Measurements from ENCODE around the gene LRRN4.

The LRRN4 gene

GRCh38 chr20:6030453-6031080, 23.3 kb downstream of the LRRN4 start:
- DNase-seq (ENCODE audit: low read depth), result no peak

GRCh38 chr20:6029538-6029937, 24.3 kb downstream of the LRRN4 start:
- DNase-seq (ENCODE audit: low read depth), result no peak

- no peak for DNase-seq (ENCODE audit: low read depth)
Observed at GRCh38 chr20:6028818-6029217, 25.0 kb downstream of the LRRN4 start.

DNA sequence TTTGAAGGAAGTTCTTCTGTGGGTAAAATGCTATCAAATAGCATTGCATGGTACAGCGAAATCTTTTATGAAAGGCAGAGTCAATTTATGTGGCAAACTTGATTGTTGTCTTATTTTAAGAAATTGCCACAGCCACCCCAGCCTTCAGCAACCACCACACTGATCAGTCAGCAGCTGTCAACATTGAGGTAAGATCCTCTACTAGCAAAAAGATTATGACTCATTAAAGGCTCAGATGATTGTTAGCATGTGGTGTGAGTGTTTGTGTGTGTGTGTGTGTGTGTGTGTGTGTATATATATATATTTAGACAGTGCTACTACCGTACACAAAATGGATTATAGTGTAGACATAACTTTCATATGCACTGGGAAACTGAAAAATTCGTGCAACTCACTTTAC, 27.8 kb downstream of the LRRN4 start:
- DNase-seq (ENCODE audit: low read depth), result no peak

DNA sequence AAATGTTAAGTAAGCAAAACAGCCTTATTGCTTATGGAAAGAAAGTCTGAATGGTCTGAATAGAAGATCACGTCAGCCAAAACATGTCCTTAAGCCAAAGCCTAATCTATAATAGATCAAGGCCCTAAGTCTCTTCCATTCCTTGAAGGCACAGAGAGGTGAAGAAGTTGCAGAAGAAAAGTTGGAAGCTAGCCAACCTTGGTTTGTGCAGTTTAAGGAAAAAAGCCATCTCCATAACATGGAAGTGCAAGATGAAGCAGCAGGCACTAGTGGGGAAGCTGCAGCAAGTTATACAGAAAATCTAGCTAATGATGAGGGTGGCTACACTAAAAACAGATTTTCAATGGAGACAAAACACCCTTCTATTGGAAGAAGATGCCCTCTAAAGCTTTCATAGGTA, 29.1 kb downstream of the LRRN4 start:
- DNase-seq (ENCODE audit: low read depth), result no peak

GRCh38 chr20:6017880-6018279, 36.0 kb downstream of the LRRN4 start:
- DNase-seq (ENCODE audit: low read depth), result no peak

DNA sequence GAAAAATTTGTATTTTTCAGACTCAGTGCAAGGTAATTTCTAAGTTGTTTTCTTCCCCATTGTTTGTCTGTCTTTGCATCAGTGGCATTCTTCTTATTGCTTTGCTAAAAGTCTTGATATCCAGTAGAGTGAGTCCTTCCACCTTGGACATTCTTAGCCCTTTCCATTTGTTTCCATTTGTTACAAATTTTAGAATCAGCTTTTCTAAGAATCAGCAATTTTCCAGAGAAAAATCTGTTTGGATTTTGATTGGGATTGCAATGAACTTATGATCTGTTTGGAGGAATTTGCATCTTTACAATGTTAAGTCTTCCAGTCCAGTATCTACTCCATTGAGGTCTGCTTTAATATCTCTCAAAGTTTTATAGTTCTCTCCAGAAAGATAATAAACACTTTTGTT, 36.4 kb downstream of the LRRN4 start:
- DNase-seq (ENCODE audit: low read depth), result no peak

DNA sequence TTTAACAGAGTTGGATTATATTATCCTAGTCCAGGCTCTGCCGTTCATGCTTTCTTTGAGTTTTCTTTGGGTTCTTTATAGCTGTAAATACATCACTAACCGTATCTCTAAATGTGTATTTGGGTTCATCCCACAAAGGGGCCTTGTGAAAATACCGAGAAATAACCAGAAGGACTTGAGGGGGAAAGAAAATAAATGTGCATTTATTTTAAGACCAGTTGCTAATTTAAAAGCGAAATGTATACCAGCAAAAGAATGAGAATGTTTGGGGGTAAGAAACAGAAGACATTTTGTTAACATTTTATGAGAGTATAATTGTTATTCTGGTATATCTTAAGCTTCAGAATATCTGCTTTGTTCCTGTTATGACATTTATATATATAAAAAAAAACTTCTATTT, 38.9 kb downstream of the LRRN4 start:
- DNase-seq (ENCODE audit: low read depth), result no peak

DNA sequence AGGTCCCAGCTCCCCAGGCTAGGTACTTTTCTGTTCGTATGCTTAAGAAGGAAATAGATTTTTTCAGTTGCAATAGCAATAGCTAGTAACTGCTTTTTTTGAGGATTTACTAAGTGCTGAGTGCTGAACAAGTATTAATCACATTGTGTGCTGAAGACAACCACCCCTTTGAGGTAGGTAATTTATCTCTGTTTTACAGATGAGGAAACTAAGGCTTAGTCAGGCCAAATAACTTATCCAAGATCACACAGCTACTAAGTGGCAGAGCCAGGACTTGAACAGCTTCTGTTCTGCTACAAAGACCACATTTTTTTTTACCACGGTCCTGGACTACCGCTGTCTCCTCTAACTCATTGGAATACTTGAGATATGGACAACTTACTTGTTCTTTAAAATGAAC, 39.8 kb downstream of the LRRN4 start:
- no peak for DNase-seq (ENCODE audit: low read depth)

GRCh38 chr20:6012179-6012578, 41.7 kb downstream of the LRRN4 start:
- no peak for DNase-seq (ENCODE audit: low read depth)

DNA sequence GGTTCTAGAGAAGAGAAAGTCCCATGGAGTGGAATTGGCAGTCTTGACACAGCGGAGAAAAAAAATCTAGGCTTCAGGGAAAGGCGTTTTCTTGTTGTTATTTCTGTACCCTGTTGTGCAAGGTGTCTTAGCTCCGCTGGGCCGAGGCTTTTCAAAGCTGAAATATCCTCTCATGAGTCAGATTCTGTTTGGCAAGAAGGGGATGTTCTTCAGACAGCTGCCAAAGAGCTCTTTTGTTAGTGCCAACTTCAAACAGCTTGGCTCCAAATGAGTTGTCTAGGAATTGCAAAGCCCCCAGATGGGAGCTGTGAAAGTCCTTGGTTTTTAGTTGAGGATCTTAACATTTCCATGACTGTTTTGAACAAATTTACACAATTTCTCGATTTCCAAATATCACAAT, 45.6 kb downstream of the LRRN4 start:
- DNase-seq (ENCODE audit: low read depth), result no peak

DNA sequence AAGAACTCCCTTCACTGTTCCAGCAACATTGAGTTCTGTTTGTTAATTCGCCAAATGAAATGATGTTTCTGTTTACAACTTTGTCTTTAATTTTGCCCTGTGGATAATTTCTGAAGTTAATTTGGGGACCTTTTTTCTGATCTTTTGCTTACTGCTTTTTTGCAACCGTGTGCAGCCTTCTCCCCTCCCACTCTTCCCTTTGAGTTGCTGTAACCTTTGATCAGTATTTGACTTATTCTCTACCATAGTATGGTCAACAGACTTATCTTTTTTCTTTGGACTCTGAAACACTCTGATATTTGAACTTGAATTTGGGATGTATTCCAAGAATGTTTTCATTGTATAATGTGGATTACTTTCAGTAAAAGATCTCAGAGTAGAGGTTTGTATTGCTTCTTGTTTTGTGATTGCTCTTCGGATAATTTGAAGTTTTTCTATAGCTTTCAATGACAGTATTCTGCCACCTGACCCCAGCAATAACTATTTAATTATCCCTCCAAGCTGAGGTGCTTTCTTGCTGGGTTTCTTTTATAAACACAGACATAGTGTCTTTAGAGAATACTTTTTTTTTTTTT, 46.2 kb downstream of the LRRN4 start:
- no peak for DNase-seq (ENCODE audit: low read depth)

GRCh38 chr20:6007094-6007528, 46.7 kb downstream of the LRRN4 start:
- DNase-seq (ENCODE audit: low read depth), result no peak

DNA sequence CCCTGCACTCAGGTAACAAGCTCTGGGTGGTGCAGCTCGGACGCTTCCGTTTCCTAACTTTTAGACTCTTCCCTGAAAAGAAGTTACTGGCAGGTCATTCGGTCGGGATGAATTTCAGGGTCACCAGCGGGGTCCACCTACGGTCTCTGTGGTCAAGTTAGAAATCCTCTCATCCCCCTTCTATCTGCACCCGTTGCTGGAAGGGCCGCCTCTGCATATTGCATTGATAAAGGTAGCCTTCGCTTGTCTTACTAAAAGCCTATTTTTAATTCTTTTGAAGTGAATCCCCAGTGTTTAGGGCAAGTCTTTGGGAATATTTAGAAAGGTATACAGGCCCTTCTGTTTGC, 47.3 kb downstream of the LRRN4 start:
- DNase-seq (ENCODE audit: low read depth), result no peak

- no peak for DNase-seq (ENCODE audit: low read depth)
Observed at GRCh38 chr20:6000871-6001270, 53.0 kb downstream of the LRRN4 start.

DNA sequence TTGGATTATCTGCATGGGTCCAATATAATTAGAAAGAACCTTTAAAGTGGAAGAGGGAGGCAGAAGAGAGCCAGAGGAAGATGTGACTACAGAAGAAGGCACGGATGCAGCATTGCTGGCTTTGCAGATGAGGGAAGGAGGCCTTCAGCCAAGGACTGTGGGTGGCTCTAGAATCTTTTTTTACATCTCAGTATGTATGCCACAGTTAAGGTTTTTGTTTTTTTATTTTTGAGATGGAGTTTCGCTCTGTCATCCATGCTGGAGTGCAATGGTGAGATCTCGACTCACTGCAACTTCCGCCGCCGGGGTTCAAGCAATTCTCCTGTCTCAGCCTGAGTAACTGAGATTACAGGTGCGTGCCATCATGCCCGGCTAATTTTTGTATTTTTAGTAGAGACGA, 54.1 kb downstream of the LRRN4 start:
- no peak for DNase-seq (ENCODE audit: low read depth)

GRCh38 chr20:5996765-5997164, 57.1 kb downstream of the LRRN4 start:
- no peak for DNase-seq (ENCODE audit: low read depth)

GRCh38 chr20:5991623-5992441, 62.0 kb downstream of the LRRN4 start:
- DNase-seq (ENCODE audit: low read depth), result no peak

DNA sequence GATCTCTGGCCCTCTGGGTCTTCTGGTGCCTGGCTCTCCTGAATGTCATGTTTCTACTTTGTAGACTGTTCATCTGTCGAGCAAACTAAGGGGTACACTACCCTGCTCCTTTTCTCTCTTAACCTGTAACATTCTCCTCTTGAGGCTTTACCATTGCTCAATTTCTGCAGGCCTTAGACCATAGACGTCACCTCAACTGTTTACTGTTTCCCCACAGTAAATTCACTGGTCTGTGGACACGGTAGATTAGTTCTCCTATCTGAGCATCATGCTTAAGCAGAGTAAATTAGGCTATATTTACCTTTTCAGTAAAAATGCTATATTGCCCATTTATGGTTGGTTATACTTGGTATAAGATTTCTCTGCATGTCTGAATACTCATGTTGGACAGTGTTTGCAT, 62.9 kb downstream of the LRRN4 start:
- DNase-seq (ENCODE audit: low read depth), result no peak
